Uterus (tissue), 2 donors: ENCODE measurements around the gene EYS.

Experiments used
- POLR2A ChIP-seq, 2 donors: fragments of 450-650 bp; IDR thresholded peaks; one replicate each; pipeline ENCODE4 v1.6.1; 2016; ENCODE audit warnings: antibody characterized with exemption in 2 of 2, mild to moderate bottlenecking in 1 of 2, moderate library complexity in 1 of 2
- TF ChIP-seq, protein P1 (sequence below), 4 experiments: fragments of 200-600 bp in 2 of 4; fragments of 450-650 bp in 2 of 4; sonication (generic) in 2 of 4; IDR thresholded peaks; one replicate each; pipeline ENCODE4 v1.5.1; 2016 to 2019; ENCODE audit warnings: antibody characterized with exemption in 4 of 4, mild to moderate bottlenecking in 2 of 4, moderate library complexity in 1 of 4

DNA sequence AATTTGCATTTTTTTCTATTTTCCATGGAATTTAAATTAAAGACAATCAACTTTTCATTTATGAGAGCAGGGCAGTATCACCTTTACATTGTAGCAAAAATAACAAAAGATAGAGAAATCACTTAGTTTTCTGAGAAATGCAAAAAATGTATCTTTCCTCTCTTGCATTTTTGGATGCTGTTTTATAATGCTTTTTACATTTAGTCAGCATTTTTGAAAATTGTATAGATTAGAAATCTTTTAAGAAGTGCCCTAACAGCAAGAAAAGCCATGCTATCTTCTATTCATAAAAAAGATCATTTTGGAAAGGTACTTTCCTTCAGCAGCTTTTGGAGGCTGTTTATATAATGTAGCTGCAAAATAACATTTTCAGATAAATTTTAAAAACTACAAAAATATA lies 421.8 kb downstream of the EYS start:
- TF ChIP-seq, protein P1, sequence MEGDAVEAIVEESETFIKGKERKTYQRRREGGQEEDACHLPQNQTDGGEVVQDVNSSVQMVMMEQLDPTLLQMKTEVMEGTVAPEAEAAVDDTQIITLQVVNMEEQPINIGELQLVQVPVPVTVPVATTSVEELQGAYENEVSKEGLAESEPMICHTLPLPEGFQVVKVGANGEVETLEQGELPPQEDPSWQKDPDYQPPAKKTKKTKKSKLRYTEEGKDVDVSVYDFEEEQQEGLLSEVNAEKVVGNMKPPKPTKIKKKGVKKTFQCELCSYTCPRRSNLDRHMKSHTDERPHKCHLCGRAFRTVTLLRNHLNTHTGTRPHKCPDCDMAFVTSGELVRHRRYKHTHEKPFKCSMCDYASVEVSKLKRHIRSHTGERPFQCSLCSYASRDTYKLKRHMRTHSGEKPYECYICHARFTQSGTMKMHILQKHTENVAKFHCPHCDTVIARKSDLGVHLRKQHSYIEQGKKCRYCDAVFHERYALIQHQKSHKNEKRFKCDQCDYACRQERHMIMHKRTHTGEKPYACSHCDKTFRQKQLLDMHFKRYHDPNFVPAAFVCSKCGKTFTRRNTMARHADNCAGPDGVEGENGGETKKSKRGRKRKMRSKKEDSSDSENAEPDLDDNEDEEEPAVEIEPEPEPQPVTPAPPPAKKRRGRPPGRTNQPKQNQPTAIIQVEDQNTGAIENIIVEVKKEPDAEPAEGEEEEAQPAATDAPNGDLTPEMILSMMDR (IDR thresholded peaks at IDR 0.05) = no peak
- TF ChIP-seq POLR2A (IDR thresholded peaks at IDR 0.05) = no peak
